Hepatocyte (in vitro differentiated cells): ENCODE data around the gene TXNDC15. TPM values are rescaled to one million over a fixed set of nuclear protein-coding genes. Genes with fewer than 3 reads are reported as not detected.

ENCODE experiments used
- DNase-seq: peaks from one replicate; pipeline ENCODE4 v3.0.0-alpha.2; 2016; ENCODE audit warnings: low spot score
- H2AFZ ChIP-seq: fragments of 200-600 bp; sonication (generic); 2 replicates; pipeline ENCODE4 v1.6.0; 2016; ENCODE audit warnings: antibody characterized with exemption, mild to moderate bottlenecking
- H3K27ac ChIP-seq: fragments of 200-600 bp; sonication (generic); 2 replicates; pipeline ENCODE4 v1.5.1; 2016; ENCODE audit warnings: mild to moderate bottlenecking
- H3K27me3 ChIP-seq: fragments of 200-600 bp; sonication (generic); 2 replicates; pipeline ENCODE4 v1.6.1; 2016
- H3K36me3 ChIP-seq: fragments of 200-600 bp; sonication (generic); replicated peaks from 2 replicates; pipeline ENCODE4 v1.5.1; 2016; ENCODE audit warnings: low read depth; ENCODE audit not compliant: insufficient read depth
- H3K4me1 ChIP-seq: fragments of 200-600 bp; sonication (generic); 2 replicates; pipeline ENCODE4 v1.5.1; 2016; ENCODE audit warnings: mild to moderate bottlenecking, moderate library complexity; ENCODE audit not compliant: insufficient read depth
- H3K4me2 ChIP-seq: fragments of 200-600 bp; sonication (generic); 2 replicates; pipeline ENCODE4 v1.6.0; 2016
- H3K4me3 ChIP-seq: fragments of 200-600 bp; sonication (generic); 2 replicates; pipeline ENCODE4 v1.5.1; 2016; ENCODE audit warnings: mild to moderate bottlenecking
- H3K79me2 ChIP-seq: fragments of 200-600 bp; sonication (generic); 2 replicates; pipeline ENCODE4 v1.6.0; 2017; ENCODE audit warnings: mild to moderate bottlenecking
- H3K9me2 ChIP-seq: fragments of 200-600 bp; sonication (generic); replicated peaks from 2 replicates; pipeline ENCODE4 v1.6.0; 2017; ENCODE audit warnings: mild to moderate bottlenecking; ENCODE audit not compliant: insufficient read depth
- H3K9me3 ChIP-seq: fragments of 200-600 bp; sonication (generic); 2 replicates; pipeline ENCODE4 v1.5.1; 2016; ENCODE audit warnings: low read depth, mild to moderate bottlenecking
- H4K20me1 ChIP-seq: fragments of 200-600 bp; sonication (generic); 2 replicates; pipeline ENCODE4 v1.6.0; 2016; ENCODE audit warnings: mild to moderate bottlenecking; ENCODE audit not compliant: insufficient read depth, poor library complexity, severe bottlenecking
- EZH2 ChIP-seq: fragments of 200-600 bp; sonication (generic); IDR thresholded peaks from 2 replicates; pipeline ENCODE4 v1.6.1; 2016; ENCODE audit warnings: antibody characterized with exemption, mild to moderate bottlenecking, borderline replicate concordance
- EZH2phosphoT487 ChIP-seq: fragments of 200-600 bp; sonication (generic); IDR thresholded peaks from one replicate; pipeline ENCODE4 v1.6.1; 2018; ENCODE audit warnings: antibody characterized with exemption, mild to moderate bottlenecking, low read depth, moderate library complexity; ENCODE audit not compliant: unreplicated experiment, severe bottlenecking
- WGBS: methylation state at CpG from one replicate; pipeline ENCODE4 v1.1.6; 2016; ENCODE audit warnings: low lambda C conversion rate; ENCODE audit errors: missing lambda C conversion rate; 5-methylcytosine and 5-hydroxymethylcytosine counted together
- polyA plus RNA-seq: library from polyadenylated mRNA; unstranded; fragments of >200 nt; fragmentation: Nextera tagmentation; extraction: Ambion mirVana; gene quantifications from 2 replicates; pipeline ENCODE4 v1.2.1, GENCODE V29; 2016
- total RNA-seq: library from RNA; depleted of rRNA; stranded (reverse); fragments of >200 nt; gene quantifications from 2 replicates; pipeline ENCODE4 v1.2.3, GENCODE V29; 2014
- TF ChIP-seq, protein P1 (sequence below): fragments of 200-600 bp; sonication (generic); IDR thresholded peaks from 2 replicates; pipeline ENCODE4 v1.5.1; 2016; ENCODE audit warnings: antibody characterized with exemption, mild to moderate bottlenecking; ENCODE audit not compliant: poor library complexity

TXNDC15 gene
- total RNA-seq (76.0 and 95.4 TPM in 2 replicates), polyA plus RNA-seq (56.7 and 58.0 TPM in 2 replicates)

GRCh38 chr5:134873987-134874830 lies at the start of gene TXNDC15:
Gene TXNDC15, plus strand, starts transcription at chr5:134874371. Its CDS starts 57 bp downstream, at chr5:134874428.
- H3K9me3 ChIP-seq: no peaks in the 10 kb centered on the region
- no peaks in the 10 kb centered on the region for H3K36me3 ChIP-seq
- peaks cover 14% of the 10 kb centered on the region for H3K4me1 ChIP-seq
- TF ChIP-seq EZH2phosphoT487 (no peak), EZH2 (no peak)
- TF ChIP-seq, protein P1, sequence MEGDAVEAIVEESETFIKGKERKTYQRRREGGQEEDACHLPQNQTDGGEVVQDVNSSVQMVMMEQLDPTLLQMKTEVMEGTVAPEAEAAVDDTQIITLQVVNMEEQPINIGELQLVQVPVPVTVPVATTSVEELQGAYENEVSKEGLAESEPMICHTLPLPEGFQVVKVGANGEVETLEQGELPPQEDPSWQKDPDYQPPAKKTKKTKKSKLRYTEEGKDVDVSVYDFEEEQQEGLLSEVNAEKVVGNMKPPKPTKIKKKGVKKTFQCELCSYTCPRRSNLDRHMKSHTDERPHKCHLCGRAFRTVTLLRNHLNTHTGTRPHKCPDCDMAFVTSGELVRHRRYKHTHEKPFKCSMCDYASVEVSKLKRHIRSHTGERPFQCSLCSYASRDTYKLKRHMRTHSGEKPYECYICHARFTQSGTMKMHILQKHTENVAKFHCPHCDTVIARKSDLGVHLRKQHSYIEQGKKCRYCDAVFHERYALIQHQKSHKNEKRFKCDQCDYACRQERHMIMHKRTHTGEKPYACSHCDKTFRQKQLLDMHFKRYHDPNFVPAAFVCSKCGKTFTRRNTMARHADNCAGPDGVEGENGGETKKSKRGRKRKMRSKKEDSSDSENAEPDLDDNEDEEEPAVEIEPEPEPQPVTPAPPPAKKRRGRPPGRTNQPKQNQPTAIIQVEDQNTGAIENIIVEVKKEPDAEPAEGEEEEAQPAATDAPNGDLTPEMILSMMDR: no peak
- H3K27ac ChIP-seq: peak within 1 kb of the TSS; percentile 97
- H2AFZ ChIP-seq: peak within 1 kb of the TSS; percentile 96
- no peaks in the 10 kb centered on the region for H4K20me1 ChIP-seq
- peak; percentile 94 for DNase-seq
- H3K9me2 ChIP-seq: no peaks in the 10 kb centered on the region
- WGBS: 5% methylated on average over 69 of the region's 79 CpGs
- H3K27me3 ChIP-seq: no peaks in the 10 kb centered on the region
- peak within 1 kb of the TSS; percentile 84 for H3K4me3 ChIP-seq
- H3K4me2 ChIP-seq: peak within 1 kb of the TSS; percentile 74
- H3K79me2 ChIP-seq: peaks cover 37% of the 10 kb centered on the region

DNA sequence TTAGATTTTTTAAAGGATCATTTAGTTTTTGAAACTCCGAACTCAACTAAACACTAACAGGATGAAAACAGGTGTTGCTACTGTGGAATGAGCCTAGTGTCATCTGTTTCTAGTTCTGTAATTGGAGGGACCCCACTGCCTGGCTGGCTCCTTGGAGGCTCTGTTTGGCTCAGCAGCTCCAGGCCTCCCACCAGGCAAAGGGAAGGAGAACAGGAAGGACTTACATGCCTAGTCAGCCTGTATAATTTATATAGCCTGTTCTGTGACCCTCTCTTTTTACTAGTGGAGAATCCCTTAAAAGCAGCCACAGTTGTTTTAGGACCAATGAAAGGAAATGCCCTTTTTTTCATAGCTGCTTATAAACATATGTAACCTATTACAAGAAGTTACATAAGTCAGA lies 49.5 kb upstream of the TXNDC15 start:
- Histone ChIP-seq H4K20me1 (no peaks in the 10 kb centered on the region), H3K4me2 (no peak overlapping the region), H3K9me3 (no peaks in the 10 kb centered on the region), H3K4me1 (no peaks in the 10 kb centered on the region), H3K4me3 (no peak overlapping the region), H3K27ac (no peak overlapping the region), H3K9me2 (no peaks in the 10 kb centered on the region), H3K27me3 (no peaks in the 10 kb centered on the region), H3K79me2 (no peaks in the 10 kb centered on the region), H3K36me3 (no peaks in the 10 kb centered on the region), H2AFZ (no peak overlapping the region)
- 73% methylated on average over 1 of the region's 1 CpG for WGBS
- TF ChIP-seq, protein P1: no peak
- no peak for DNase-seq

DNA sequence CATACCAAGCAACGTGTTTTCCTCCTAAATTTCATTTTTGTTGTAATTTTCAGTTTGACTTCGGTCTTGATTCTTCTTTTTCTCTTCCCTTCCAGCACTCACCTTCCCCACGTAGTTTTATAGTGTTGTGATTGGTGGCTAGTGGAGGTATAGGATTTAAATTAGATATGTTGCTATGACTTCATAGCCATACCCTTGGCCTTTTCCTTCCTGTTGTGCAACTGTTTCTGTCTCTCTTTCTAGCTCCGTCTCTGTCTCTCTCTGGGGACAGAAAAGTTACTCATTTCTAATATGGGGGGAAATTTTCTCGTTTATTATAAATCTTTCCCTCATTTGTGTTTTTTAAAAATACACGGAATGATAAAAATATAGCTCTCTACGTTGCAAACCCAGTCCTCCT lies 49.0 kb upstream of the TXNDC15 start:
- no peaks in the 10 kb centered on the region for H3K4me1 ChIP-seq
- H3K27ac ChIP-seq: no peak overlapping the region
- no peak overlapping the region for H2AFZ ChIP-seq
- H3K36me3 ChIP-seq: no peaks in the 10 kb centered on the region
- H4K20me1 ChIP-seq: no peaks in the 10 kb centered on the region
- DNase-seq: no peak
- H3K79me2 ChIP-seq: no peaks in the 10 kb centered on the region
- H3K9me3 ChIP-seq: no peaks in the 10 kb centered on the region
- no peaks in the 10 kb centered on the region for H3K9me2 ChIP-seq
- 93% methylated on average over 7 of the region's 7 CpGs for WGBS
- no peaks in the 10 kb centered on the region for H3K27me3 ChIP-seq
- H3K4me2 ChIP-seq: no peak overlapping the region
- TF ChIP-seq EZH2phosphoT487: no peak
- TF ChIP-seq, protein P1: no peak
- TF ChIP-seq EZH2: no peak
- H3K4me3 ChIP-seq: no peak overlapping the region
